GM19099 (cell line): ENCODE data around the gene TBRG1.
A peak's percentile ranks its signal among the peaks of the same experiment; 100 is the strongest.

Source experiments
- POLR2A ChIP-seq: IDR thresholded peaks from 3 replicates; pipeline ENCODE4 v1.6.1; 2011; ENCODE audit warnings: low read depth; ENCODE audit not compliant: insufficient read length; ENCODE audit errors: extremely low read depth

The TBRG1 gene

DNA sequence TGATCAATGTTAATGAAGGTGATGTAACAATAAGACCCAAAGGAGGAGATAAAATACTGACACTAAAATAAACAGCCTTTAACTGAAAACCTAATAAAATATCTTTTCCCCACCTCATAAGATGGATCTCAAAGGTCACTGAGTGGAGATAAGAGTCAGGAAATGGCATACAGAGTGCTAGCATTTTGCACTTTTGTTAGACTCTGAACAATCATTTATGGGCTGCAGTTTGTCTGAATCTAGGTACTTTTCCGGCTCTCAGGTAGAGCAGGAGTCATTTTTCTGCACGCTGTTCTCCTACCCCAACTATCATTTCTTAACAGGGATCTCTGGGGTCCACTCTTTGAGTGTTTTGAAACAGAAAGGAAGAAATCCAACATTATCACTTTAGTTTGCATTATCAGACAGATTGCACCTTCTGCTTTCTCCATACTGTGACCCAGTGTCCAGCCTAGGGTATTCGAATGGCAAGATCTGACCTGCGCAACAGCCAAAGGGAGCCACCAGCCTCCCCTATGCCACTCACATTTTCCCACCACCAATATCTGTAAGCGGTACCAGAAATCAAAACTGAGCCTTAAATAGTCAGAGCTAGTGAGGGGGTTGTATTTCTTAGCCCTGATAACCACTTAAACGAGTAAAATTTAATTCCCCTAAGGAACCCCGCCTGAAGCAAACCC is 50.0 kb downstream of the TBRG1 start:
- TF ChIP-seq POLR2A: no peak

DNA sequence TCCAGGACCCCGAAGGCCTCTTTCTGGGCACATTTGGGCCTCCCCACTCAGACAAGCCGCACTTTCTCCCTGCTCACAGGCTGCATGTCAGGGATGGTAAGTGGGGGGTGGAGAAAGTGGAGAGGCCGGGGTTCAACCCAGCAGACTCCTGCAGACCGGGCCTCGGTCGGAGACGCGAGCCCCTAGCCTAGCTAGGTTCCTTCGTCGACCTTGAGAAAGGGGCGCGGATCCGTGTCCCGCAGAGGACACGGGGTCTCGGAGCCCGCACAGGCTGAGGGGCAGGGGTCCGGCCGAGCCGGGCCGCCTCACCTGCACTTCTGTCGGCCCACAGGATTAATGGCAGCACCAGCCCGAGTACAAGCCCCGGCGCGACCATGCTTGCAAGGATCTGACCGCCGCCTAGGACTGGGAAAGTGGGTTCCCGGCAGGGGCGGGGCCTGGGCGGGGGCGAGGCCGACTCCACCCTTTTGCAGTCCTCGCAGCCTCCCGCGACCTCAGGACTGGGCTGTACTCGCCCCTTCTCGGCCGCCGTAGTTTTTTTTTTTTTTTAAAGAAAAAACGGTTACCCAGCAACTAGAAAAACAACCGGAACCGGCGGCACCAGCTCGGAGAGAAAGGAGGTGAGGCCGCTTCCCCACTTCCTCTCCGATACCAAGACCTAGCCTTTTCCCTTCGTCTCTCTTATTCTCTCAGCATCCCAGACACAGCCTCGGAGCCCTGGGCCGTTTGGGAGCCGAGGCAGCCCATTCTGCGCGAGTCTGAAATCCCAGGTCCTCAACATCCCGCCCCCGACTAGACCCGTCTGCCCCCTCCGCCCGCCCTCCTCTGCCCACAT is 50.9 kb downstream of the TBRG1 start, which contains the start of the genes SIAE and SPA17:
SIAE (minus strand) TSS at position 407 of the 835 bp plus-strand sequence; CDS start at position 376, 31 bp downstream.
SPA17 (plus strand) TSS at position 572 of the 835 bp plus-strand sequence. CDS start 1,361 bp downstream, outside the sequence.
- peak; percentile 65 for TF ChIP-seq POLR2A

DNA sequence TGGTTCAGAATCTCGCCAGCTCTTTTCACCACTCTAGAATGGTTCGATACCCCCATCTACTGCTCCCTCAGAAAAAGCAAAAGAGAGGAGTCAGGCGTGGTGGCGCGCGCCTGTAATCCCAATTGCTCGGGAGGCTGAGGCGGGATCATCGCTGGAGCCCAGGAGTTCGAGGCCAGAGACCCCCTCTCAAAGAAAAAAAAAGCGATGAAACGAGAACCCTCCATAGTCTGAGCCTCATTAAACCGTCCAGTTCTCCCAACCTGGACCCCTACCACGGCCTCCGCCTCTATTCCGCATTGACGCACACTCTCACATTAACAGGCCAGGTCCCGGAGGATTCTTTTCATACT is 51.5 kb downstream of the TBRG1 start:
- no peak for TF ChIP-seq POLR2A

DNA sequence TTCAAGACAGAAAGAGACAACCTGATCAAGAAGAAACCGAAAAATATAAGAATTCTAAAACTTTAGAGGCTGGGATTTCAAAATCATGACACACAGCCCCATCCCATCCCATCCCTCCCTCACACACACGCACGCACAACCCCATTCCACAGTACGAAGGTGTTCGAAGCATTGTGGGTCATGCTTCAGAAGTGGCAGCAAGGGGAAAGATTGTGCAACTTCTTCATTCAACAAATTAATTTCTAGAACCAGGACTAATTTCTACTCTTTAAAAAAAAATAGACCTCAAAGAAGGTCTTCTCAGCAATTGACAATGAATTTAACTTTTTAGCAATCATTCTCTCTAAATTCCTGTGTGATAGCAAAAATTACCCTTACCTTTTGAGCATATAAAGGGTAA is 51.9 kb downstream of the TBRG1 start:
- TF ChIP-seq POLR2A: no peak

DNA sequence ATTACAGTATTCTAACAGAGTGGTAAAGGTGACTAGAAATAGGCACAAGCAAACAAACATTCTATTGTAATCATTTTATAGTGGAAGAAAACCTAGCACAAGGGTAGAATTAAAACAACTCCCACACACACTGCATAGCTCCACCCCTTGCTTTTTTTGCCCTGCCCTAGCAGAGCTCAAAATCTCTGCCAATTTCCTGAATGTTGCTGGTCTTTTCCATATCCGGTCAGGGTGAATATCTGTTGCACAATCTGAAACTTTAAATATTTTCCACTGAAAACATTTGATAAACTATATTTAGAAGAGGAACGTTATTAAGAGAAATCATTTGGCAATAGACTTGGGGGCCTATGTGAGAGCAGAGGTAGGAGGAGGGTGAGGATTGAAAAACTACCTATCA is 53.7 kb downstream of the TBRG1 start:
- no peak for TF ChIP-seq POLR2A

DNA sequence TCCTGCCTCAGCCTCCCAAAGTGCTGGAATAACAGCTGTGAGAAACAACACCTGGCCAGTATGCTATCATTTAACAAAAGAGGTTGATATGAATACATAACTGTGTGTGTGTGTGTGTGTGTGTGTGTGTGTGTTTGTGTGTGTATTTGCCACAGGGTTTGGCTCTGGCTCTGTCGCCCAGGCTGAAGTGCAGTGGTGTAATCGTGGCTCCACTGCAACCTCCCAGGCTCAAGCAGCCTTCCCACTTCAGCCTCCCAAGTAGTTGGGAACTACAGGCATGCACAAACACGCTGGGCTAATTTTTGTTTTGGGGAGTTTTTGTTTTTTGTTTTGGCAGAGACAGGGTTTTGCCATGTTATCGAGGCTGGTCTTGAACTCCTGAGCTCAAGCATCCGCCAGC is 55.8 kb downstream of the TBRG1 start:
- TF ChIP-seq POLR2A: no peak

DNA sequence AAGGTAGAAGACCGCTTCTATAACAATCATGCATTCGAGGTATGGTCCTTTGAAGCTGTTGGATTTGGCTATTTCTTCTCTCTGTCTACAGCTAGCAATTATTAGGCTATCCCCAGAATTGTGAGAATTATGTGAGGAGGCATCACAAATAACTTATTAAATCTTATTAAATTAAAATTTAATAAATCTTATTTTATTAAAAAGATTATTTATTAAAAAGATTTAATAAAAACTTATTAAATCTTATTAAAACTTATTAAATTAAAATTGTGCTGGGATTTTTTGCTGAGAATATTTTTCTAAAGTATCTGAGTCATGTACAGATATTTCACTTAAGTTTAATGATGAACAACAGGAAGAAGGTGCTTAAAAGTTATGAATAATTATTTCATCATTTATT is 58.8 kb downstream of the TBRG1 start:
- no peak for TF ChIP-seq POLR2A

DNA sequence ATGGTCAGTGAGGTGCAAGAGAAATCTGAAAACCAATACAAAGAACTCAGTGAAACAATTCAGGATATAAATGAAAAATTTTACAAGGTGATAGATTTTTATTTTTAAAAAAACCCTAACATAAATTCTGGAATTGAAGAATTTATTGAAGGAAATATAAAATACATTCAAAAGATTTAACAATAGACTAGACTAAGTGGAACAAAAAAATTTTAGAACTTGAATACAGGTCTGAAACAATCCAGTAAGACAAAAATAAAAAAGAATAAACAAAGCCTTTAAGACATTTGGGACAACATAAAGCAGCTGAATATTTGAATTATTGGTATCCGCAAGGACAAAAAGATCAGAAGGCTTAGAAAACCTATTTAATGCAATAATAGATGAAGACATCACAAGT is 59.8 kb downstream of the TBRG1 start:
- TF ChIP-seq POLR2A: no peak
